Upper lobe of left lung (tissue), 6 donors: ENCODE data around the gene TLE3. TPM values are rescaled to one million over a fixed set of nuclear protein-coding genes. Genes with fewer than 3 reads are reported as not detected.
A peak's percentile ranks its signal among the peaks of the same experiment; 100 is the strongest.

Experiments
- ATAC-seq, 2 donors: fragments of 200-7000 bp; cut with Tn5 transposase; one replicate each; pipeline ENCODE4 v1.9.1; 2022; ENCODE audit warnings: mild to moderate bottlenecking in 2 of 2, moderate library complexity in 2 of 2; ENCODE audit not compliant: low FRiP score in 2 of 2
- DNase-seq, 2 donors: peaks; one replicate each; pipeline ENCODE4 v3.0.0-alpha.2; 2019 to 2020
- H3K27ac ChIP-seq, 4 donors: fragments of 200-600 bp; sonication (generic); one replicate each; pipeline ENCODE4 v1.5.1; 2016 to 2019
- H3K27me3 ChIP-seq, 4 donors: fragments of 200-600 bp; sonication (generic); one replicate each; pipeline ENCODE4 v1.5.1; 2017 to 2019
- H3K36me3 ChIP-seq, 4 donors: fragments of 200-600 bp; sonication (generic); one replicate each; pipeline ENCODE4 v1.5.1; 2016 to 2019
- H3K4me1 ChIP-seq, 4 donors: fragments of 200-600 bp; sonication (generic); one replicate each; pipeline ENCODE4 v1.5.1; 2018 to 2019
- H3K4me3 ChIP-seq, 4 donors: fragments of 200-600 bp; sonication (generic); one replicate each; pipeline ENCODE4 v1.5.1; 2017 to 2019; ENCODE audit warnings: mild to moderate bottlenecking in 2 of 4, moderate library complexity in 1 of 4
- H3K9me3 ChIP-seq, 4 donors: fragments of 200-600 bp; sonication (generic); one replicate each; pipeline ENCODE4 v1.5.1; 2018 to 2019
- EP300 ChIP-seq, 4 donors: sonication (generic); formaldehyde crosslinking; IDR thresholded peaks; one replicate each; pipeline ENCODE4 v1.5.1; 2017; ENCODE audit warnings: antibody characterized with exemption in 4 of 4, control low read depth in 2 of 4
- POLR2A ChIP-seq, 4 donors: fragments of 450-650 bp; IDR thresholded peaks; one replicate each; pipeline ENCODE4 v1.5.1; 2016 to 2017; ENCODE audit warnings: antibody characterized with exemption in 4 of 4, mild to moderate bottlenecking in 2 of 4
- POLR2AphosphoS5 ChIP-seq, 2 donors: sonication (generic); formaldehyde crosslinking; IDR thresholded peaks; one replicate each; pipeline ENCODE4 v1.5.1; 2017; ENCODE audit warnings: antibody characterized with exemption in 2 of 2
- WGBS, 2 donors: methylation state at CpG; one replicate each; pipeline ENCODE4 v1.1.5; 2017 to 2018; 5-methylcytosine and 5-hydroxymethylcytosine counted together
- total RNA-seq, 6 donors: library from RNA; depleted of rRNA in 4 of 6; stranded (reverse); fragments of >200 nt in 4 of 6; gene quantifications; one replicate each; pipeline versions ENCODE4 v1.1.0 to v1.2.1, GENCODE V29; 2016 to 2021
- TF ChIP-seq, protein P1 (sequence below), 6 experiments: fragments of 450-650 bp in 4 of 6; fragments of 200-600 bp in 2 of 6; sonication (generic) in 2 of 6; IDR thresholded peaks; one replicate each; pipeline ENCODE4 v1.5.1; 2016 to 2019; ENCODE audit warnings: antibody characterized with exemption in 6 of 6
- donor health status: DM: no; HTN: no; CAD: no; lungs with moderate emphysema.
- donor health status: DM: no; HTN: yes; CAD: no; lungs with severe emphysema.

Gene TLE3
- total RNA-seq, 6 donors from 2014 or later: 52.2 to 140 (median 80.6) TPM

- ATAC-seq (peak; percentile 86 to 90), DNase-seq (peak; percentile 99)
- Histone ChIP-seq H3K36me3 (no peaks in the 10 kb centered on the region), H3K27me3 (no peaks in the 10 kb centered on the region), H3K27ac (peak overlapping the region; percentile 92 to 98 (median 96)), H3K4me1 (peaks cover 43 to 56% (median 47%) of the 10 kb centered on the region in 4 donors), H3K4me3 (peak overlapping the region; percentile 25 to 85 (median 64)), H3K9me3 (no peaks in the 10 kb centered on the region)
- peak; percentile 87 to 97 (median 92) for TF ChIP-seq POLR2A (IDR thresholded peaks at IDR 0.05)
- TF ChIP-seq EP300 (IDR thresholded peaks at IDR 0.05): peak in 2 of 4 donors; percentile 16 to 63
- peak; percentile 93 to 94 for TF ChIP-seq POLR2AphosphoS5 (IDR thresholded peaks at IDR 0.05)
- TF ChIP-seq, protein P1, sequence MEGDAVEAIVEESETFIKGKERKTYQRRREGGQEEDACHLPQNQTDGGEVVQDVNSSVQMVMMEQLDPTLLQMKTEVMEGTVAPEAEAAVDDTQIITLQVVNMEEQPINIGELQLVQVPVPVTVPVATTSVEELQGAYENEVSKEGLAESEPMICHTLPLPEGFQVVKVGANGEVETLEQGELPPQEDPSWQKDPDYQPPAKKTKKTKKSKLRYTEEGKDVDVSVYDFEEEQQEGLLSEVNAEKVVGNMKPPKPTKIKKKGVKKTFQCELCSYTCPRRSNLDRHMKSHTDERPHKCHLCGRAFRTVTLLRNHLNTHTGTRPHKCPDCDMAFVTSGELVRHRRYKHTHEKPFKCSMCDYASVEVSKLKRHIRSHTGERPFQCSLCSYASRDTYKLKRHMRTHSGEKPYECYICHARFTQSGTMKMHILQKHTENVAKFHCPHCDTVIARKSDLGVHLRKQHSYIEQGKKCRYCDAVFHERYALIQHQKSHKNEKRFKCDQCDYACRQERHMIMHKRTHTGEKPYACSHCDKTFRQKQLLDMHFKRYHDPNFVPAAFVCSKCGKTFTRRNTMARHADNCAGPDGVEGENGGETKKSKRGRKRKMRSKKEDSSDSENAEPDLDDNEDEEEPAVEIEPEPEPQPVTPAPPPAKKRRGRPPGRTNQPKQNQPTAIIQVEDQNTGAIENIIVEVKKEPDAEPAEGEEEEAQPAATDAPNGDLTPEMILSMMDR (IDR thresholded peaks at IDR 0.05): peak in 2 of 6 experiments; percentile 8 to 11
- 0 to 1% methylated on average over 50 to 69 of the region's 69 CpGs for WGBS, 2 donors
These were observed 1.6 kb upstream of the TLE3 start for GRCh38 chr15:70099167-70099966.

DNA sequence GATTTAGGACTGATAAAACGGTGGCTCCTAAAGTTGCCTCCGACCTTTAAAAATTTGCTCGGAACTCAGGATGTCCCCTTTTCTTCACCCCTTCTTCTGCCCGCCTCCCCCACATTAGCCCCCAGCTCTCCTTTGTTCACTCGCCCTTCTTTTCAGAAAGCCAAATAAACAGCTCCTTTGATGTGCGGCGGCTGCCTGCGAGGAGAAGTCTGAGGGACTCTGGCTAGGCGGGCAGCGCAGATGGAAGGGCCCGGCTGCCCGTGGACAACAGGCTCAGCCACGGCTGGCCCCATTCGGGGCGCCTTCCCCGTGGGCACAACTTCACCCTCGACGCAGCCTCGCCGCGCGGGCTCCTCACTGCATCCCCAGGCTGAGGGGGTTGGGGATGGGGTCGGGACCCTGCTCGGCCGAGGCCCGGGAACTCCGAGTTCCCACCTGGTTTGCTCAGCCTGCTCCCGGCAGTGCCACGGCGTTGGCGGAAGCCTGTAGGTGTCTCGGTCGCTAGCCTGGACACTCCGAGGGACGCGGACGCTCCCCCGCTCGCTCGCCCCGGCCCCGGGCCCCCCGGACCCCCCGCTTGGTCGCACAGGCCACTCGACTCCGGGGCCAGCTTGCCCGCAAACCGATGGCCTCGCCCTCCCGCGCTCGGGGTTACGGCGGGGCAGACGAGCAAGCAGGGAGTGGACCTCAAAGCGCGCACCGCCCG is 897 bp upstream of the TLE3 start:
- Histone ChIP-seq H3K4me1 (peaks cover 50 to 64% (median 54%) of the 10 kb centered on the region in 4 donors), H3K36me3 (peaks cover 0 to 5% (median 0%) of the 10 kb centered on the region in 4 donors), H3K27ac (peak overlapping the region; percentile 92 to 98 (median 96)), H3K9me3 (no peaks in the 10 kb centered on the region), H3K27me3 (no peaks in the 10 kb centered on the region), H3K4me3 (peak overlapping the region; percentile 25 to 85 (median 64))
- peak in 1 of 2 donors; percentile 13 for ATAC-seq
- TF ChIP-seq EP300 (IDR thresholded peaks at IDR 0.05) (no peak), POLR2AphosphoS5 (IDR thresholded peaks at IDR 0.05) (no peak), POLR2A (IDR thresholded peaks at IDR 0.05) (no peak)
- TF ChIP-seq, protein P1 (IDR thresholded peaks at IDR 0.05): no peak
- 1 to 6% methylated on average over 9 to 37 of the region's 60 CpGs for whole genome bisulfite sequencing, 2 donors
- DNase-seq: peak in 1 of 2 donors; percentile 58

DNA sequence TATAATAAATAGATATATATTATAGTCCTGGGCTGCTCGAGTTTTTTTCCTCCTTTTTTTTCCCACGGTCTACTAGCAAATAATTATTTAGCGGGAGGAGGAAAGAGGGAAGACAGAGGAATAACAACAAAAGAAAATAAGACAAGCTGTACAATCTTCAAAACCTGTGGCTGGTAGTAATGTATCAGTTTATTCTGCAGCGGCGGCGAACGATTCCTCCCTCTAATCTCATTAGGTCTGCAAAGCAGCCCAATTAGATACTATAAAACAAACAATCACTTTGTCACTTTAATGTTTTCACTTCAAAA is 390 bp upstream of the TLE3 start:
- no peak for TF ChIP-seq POLR2A (IDR thresholded peaks at IDR 0.05)
- TF ChIP-seq, protein P1 (IDR thresholded peaks at IDR 0.05): no peak
- TF ChIP-seq EP300 (IDR thresholded peaks at IDR 0.05): no peak
- no peak for TF ChIP-seq POLR2AphosphoS5 (IDR thresholded peaks at IDR 0.05)
- Histone ChIP-seq H3K27me3 (no peaks in the 10 kb centered on the region), H3K27ac (peak overlapping the region; percentile 92 to 98 (median 96)), H3K36me3 (peaks cover 0 to 8% (median 0%) of the 10 kb centered on the region in 4 donors), H3K4me1 (peaks cover 55 to 69% (median 59%) of the 10 kb centered on the region in 4 donors), H3K4me3 (peak overlapping the region in 3 of 4 donors; percentile 80 to 85 (median 84)), H3K9me3 (no peaks in the 10 kb centered on the region)
- DNase-seq: no peak
- no peak for ATAC-seq
- WGBS, 2 donors: 0 to 2% methylated on average over 7 of the region's 7 CpGs

- H3K9me3 ChIP-seq: no peaks in the 10 kb centered on the region
- WGBS, 2 donors: 0% methylated on average over 26 of the region's 37 CpGs; no CpG with 5 or more reads in 1 of the 2 donors
- TF ChIP-seq POLR2A (IDR thresholded peaks at IDR 0.05) (no peak), EP300 (IDR thresholded peaks at IDR 0.05) (no peak), POLR2AphosphoS5 (IDR thresholded peaks at IDR 0.05) (no peak)
- TF ChIP-seq, protein P1 (IDR thresholded peaks at IDR 0.05): no peak
- H3K36me3 ChIP-seq: peaks cover 0 to 17% (median 0%) of the 10 kb centered on the region in 4 donors
- H3K4me1 ChIP-seq: peaks cover 64 to 76% (median 67%) of the 10 kb centered on the region in 4 donors
- peak overlapping the region; percentile 92 to 98 (median 96) for H3K27ac ChIP-seq
- ATAC-seq (no peak), DNase-seq (peak in 1 of 2 donors; percentile 92)
- no peaks in the 10 kb centered on the region for H3K27me3 ChIP-seq
- H3K4me3 ChIP-seq: peak overlapping the region; percentile 68 to 85 (median 82)
These were observed 725 bp downstream of the TLE3 start for GRCh38 chr15:70097063-70097320.
